ENCODE measurements around the gene COL15A1. TPM values are rescaled to one million over a fixed set of nuclear protein-coding genes. Genes with fewer than 3 reads are reported as not detected.

COL15A1 gene
- total RNA-seq, 1 experiment from 2014 or later, result 0.04 TPM

DNA sequence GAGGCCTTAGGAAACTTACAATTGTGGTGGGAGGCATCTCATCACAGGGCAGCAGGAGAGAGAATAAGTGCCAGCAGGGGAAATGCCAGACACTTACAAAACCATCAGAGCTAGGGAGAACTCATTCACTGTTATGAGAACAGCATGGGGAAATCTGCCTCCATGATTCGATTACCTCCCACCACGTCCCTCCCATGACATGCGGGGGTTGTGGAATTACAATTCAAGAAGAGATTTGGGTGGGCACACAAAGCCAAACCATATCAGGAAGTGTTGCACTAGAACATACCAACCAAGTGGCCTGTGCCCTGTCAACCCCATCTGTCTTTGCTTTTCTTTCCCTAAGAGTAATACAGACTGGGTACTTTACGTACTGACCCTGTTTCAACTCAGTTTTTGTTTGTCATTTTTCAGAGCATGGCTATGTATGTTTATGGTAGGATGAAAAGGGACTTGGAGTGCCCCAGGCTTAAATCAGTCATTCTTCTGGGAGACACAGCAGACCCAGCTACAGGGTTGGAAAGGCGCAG, 102.9 kb downstream of the COL15A1 start:
- no TSS peak for BruUV-seq (replicated peaks)

GRCh38 chr9:99049228-99049627, 105.5 kb downstream of the COL15A1 start:
- Histone ChIP-seq H3K4me3 (ENCODE audit: low read depth, low read length, poor library complexity, severe bottlenecking) (no peak overlapping the region), H3K9me3 (ENCODE audit: low read depth, low read length, poor library complexity, severe bottlenecking) (no peaks in the 10 kb centered on the region), H3K4me1 (ENCODE audit: insufficient read depth, low read length, poor library complexity, severe bottlenecking) (no peaks in the 10 kb centered on the region), H3K27me3 (replicated peaks; ENCODE audit: insufficient read depth, low read depth, low read length, poor library complexity) (no peaks in the 10 kb centered on the region), H3K36me3 (ENCODE audit: insufficient read depth, low read length, poor library complexity, severe bottlenecking) (no peaks in the 10 kb centered on the region), H3K27ac (ENCODE audit: low read depth, low read length, poor library complexity, severe bottlenecking) (no peak overlapping the region)
- ChIA-PET CTCF (no interaction called here), POLR2A (ENCODE audit: low non-redundant PET) (no interaction called here)
- DNase-seq (ENCODE audit: low spot score), result no peak
- BruUV-seq (replicated peaks), result no TSS peak
- TF ChIP-seq, protein P1, sequence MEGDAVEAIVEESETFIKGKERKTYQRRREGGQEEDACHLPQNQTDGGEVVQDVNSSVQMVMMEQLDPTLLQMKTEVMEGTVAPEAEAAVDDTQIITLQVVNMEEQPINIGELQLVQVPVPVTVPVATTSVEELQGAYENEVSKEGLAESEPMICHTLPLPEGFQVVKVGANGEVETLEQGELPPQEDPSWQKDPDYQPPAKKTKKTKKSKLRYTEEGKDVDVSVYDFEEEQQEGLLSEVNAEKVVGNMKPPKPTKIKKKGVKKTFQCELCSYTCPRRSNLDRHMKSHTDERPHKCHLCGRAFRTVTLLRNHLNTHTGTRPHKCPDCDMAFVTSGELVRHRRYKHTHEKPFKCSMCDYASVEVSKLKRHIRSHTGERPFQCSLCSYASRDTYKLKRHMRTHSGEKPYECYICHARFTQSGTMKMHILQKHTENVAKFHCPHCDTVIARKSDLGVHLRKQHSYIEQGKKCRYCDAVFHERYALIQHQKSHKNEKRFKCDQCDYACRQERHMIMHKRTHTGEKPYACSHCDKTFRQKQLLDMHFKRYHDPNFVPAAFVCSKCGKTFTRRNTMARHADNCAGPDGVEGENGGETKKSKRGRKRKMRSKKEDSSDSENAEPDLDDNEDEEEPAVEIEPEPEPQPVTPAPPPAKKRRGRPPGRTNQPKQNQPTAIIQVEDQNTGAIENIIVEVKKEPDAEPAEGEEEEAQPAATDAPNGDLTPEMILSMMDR (conservative IDR thresholded peaks at IDR 0.05; ENCODE audit: low read depth, low read length), result no peak
- TF ChIP-seq EZH2 (IDR thresholded peaks at IDR 0.05; ENCODE audit: borderline replicate concordance, low read depth, low read length, poor library complexity, severe bottlenecking), result no peak
- intact Hi-C loops (cut with micrococcal nuclease; ENCODE audit: unreplicated experiment), result no loop called here

More for the DNA sequence above, 102.9 kb downstream of the COL15A1 start:
- H3K9me3 ChIP-seq (ENCODE audit: low read depth, low read length, poor library complexity, severe bottlenecking), result no peaks in the 10 kb centered on the region
- ChIA-PET POLR2A (ENCODE audit: low non-redundant PET) (no interaction called here), CTCF (no interaction called here)
- intact Hi-C loops (cut with micrococcal nuclease; ENCODE audit: unreplicated experiment), result no loop called here
- DNase-seq (ENCODE audit: low spot score), result no peak
- H3K27ac ChIP-seq (ENCODE audit: low read depth, low read length, poor library complexity, severe bottlenecking), result no peak overlapping the region
- H3K4me3 ChIP-seq (ENCODE audit: low read depth, low read length, poor library complexity, severe bottlenecking), result no peak overlapping the region
- no peaks in the 10 kb centered on the region for H3K4me1 ChIP-seq (ENCODE audit: insufficient read depth, low read length, poor library complexity, severe bottlenecking)
- H3K36me3 ChIP-seq (ENCODE audit: insufficient read depth, low read length, poor library complexity, severe bottlenecking), result no peaks in the 10 kb centered on the region
- H3K27me3 ChIP-seq (replicated peaks; ENCODE audit: insufficient read depth, low read depth, low read length, poor library complexity), result no peaks in the 10 kb centered on the region
- TF ChIP-seq EZH2 (IDR thresholded peaks at IDR 0.05; ENCODE audit: borderline replicate concordance, low read depth, low read length, poor library complexity, severe bottlenecking), result no peak
- TF ChIP-seq, protein P1 (conservative IDR thresholded peaks at IDR 0.05; ENCODE audit: low read depth, low read length), result no peak

- CTCF ChIA-PET, result no interaction called here
- no TSS peak for BruUV-seq (replicated peaks)
- intact Hi-C loops (cut with micrococcal nuclease; ENCODE audit: unreplicated experiment), result no loop called here
Observed at GRCh38 chr9:99049641-99050040, 105.9 kb downstream of the COL15A1 start.

More at GRCh38 chr9:99049641-99050040, 105.9 kb downstream of the COL15A1 start:
- POLR2A ChIA-PET (ENCODE audit: low non-redundant PET), result no interaction called here
- no peaks in the 10 kb centered on the region for H3K9me3 ChIP-seq (ENCODE audit: low read depth, low read length, poor library complexity, severe bottlenecking)
- DNase-seq (ENCODE audit: low spot score), result no peak
- no peaks in the 10 kb centered on the region for H3K27me3 ChIP-seq (replicated peaks; ENCODE audit: insufficient read depth, low read depth, low read length, poor library complexity)
- no peak overlapping the region for H3K27ac ChIP-seq (ENCODE audit: low read depth, low read length, poor library complexity, severe bottlenecking)
- H3K36me3 ChIP-seq (ENCODE audit: insufficient read depth, low read length, poor library complexity, severe bottlenecking), result no peaks in the 10 kb centered on the region
- TF ChIP-seq, protein P1 (conservative IDR thresholded peaks at IDR 0.05; ENCODE audit: low read depth, low read length), result no peak
- TF ChIP-seq EZH2 (IDR thresholded peaks at IDR 0.05; ENCODE audit: borderline replicate concordance, low read depth, low read length, poor library complexity, severe bottlenecking), result no peak
- no peak overlapping the region for H3K4me3 ChIP-seq (ENCODE audit: low read depth, low read length, poor library complexity, severe bottlenecking)
- no peaks in the 10 kb centered on the region for H3K4me1 ChIP-seq (ENCODE audit: insufficient read depth, low read length, poor library complexity, severe bottlenecking)

Measured in A673 (cell line).